Renal cortex interstitium (tissue), 11 donors: Measurements from ENCODE around the gene HOXC10. TPM values are rescaled to one million over a fixed set of nuclear protein-coding genes. Genes with fewer than 3 reads are reported as not detected.

ENCODE experiments used
- DNase-seq, 11 donors: peaks; one replicate each; pipeline ENCODE4 v3.0.0-alpha.2; 2013; ENCODE audit warnings: low read depth in 9 of 11, low spot score in 4 of 11; ENCODE audit errors: extremely low read depth in 1 of 11
- polyA plus RNA-seq, 3 donors: library from polyadenylated mRNA; unstranded; fragments of 120-200 nt; gene quantifications; one replicate each; pipeline ENCODE4 v1.2.1, GENCODE V29; 2013; ENCODE audit not compliant: insufficient read length in 3 of 3

The HOXC10 gene
- polyA plus RNA-seq, 3 donors: 65.1 to 76.9 (median 65.1) TPM

DNA sequence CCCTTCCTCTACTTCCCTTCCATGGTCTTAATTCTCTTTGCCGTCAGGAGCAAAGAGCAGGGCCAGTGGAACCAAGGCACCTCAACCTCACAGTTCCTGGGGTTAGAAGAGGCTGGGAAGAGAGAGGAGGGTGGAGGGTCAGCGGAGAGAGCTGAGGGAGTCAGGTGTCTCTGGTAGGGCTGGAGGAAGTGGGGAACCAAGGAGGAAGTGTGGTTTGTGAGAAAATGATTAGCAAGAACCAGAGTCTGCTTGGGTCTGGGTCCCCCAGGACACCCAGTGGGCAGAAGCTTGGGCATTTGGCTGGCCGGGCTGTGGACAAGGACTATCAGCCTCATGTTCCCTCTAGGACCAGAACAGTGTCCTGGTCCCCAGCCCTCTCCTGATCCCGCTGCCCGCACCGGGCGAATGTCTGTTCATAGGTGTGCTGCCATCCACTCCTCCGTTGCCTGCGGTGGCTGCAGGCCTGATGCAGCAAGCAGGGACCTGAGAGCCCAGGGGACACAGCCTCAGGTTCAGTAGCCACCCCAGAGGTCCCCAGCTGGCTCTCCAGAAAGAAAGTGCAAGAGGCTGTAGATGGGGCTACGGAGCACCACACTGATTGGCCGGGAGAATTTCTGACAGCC, 27.9 kb upstream of the HOXC10 start:
- no peak for DNase-seq

DNA sequence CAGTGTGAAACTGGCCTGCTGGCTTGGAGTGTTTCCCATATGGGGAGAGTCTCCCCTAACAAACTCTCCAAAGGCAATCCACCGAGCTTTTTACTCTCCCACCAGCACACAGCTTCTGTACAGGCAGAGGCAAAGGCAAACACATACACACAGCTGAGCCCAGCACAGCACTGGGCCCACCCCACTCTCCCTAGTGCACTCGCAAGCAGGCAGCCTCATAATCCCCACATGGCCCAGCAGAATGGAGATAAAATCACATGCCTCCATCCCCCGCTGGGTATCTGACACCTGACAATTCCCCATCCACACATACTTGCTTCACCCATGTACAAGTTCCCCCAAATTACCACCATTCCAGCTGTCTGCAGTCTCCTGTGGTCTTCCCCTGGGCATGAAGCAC, 26.8 kb upstream of the HOXC10 start:
- no peak for DNase-seq

DNA sequence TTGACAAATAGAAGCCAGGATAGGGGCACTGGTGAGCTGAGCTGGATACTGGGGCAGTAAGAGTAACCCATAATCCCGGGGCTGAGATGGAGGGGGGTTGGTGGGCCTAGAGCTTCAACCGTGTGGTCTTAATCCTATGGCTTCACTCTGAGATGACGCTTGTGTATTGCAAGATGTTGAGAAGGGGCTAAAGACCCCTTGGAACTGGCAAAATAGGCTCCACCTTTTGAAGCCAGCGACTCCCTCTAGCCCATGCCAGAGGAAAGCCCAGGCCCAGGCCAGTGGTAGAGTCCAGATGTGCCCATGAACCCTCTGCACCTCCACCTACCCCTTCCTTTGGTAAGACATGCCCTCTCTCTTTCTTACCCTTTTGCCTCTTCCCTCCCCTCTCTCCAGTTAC, 25.6 kb upstream of the HOXC10 start:
- no peak for DNase-seq

DNA sequence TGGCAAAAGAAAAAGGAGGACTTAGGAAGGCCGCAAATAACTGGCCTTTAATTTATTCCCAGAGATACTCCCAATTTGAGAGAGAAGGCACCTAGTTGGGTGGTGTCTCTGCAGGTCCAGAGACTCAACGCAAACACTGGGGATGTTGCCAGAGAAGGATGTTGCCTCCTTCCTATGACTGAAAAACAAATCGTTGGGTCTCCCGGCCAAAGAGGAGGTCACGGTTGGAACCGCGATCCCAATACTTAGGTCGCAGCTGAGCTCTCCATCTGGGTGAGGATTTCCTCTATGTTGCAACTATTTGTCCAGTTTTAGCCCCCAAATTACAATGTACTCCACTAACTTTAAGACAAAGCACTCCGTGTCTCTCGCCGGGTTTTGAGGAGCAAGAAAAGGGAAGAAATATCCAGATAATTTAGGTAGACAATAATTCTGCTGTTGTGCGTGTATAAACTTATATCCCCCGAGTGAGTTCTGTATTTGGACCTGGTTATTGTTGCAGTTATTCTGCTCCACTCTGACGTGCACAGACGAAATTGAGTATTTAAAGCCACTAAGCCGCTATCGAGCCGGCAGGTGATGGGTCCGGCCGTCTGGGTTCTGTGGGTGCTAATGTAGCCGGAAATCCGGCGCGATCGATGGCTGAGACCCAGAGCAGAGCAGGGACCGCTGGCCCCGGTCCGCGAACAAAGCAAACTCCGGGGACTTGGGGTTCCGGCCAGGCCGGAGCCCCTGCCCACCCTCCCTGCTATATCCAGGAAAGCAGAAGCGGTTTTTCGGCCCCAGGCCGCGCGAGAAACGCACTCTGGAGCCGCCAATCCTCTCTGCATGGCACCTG, 24.5 kb upstream of the HOXC10 start:
- DNase-seq: no peak

DNA sequence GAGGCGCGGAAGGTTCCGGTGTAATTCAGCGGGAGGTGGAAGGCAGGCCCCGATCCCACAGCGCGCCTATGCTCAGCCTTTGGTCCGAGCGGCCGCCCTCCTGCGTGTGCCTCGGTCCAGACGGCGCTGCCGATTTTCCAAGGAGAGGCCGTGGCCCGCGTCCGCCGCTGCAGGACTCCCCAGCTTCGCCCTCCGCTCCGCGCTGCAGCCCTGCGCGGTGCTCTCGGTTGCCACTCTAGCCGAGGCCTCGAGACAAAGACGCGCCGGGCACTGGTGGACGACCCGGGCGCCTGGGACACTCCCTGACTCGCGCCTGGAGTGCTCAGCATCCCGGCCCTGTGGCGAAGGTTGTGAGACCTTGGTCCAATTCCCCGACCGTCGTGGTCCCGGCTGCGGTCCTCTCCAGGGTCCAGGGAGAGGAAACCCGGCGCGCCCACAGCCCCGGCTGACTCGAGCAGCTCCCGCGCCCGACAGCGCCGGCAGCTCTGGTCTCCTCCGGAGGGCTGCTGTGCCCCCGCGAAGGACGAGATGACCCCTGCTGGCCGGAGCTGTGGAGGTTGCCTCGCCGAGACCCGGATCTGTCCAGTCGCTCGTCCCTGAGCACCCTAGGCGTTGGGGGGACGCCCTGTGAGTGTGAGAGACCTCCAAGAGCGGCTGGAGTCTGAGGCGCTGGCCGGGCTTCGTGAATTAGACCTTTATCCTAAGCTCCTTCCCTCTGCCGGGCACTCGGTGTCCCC, 23.8 kb upstream of the HOXC10 start:
- no peak for DNase-seq

DNA sequence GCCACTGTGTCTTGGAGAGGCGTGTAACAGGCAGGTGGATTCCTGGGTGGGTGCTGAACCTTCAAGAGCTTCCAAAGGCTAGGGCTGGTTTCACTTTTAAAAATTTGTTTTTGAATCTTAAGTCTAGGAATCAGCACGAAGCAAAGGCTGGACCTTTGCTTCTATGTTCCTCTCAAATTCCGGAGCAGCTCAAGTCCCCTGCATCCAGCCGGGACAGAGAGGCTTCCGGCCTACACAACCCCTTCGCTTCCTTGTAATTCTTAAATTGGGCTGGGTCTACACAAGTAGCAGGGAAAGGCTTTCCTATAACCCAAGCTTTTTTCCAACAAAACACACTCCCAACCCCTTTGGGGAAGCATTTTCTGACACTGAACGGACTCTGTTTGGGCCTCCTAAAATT, 21.9 kb upstream of the HOXC10 start:
- no peak for DNase-seq

DNA sequence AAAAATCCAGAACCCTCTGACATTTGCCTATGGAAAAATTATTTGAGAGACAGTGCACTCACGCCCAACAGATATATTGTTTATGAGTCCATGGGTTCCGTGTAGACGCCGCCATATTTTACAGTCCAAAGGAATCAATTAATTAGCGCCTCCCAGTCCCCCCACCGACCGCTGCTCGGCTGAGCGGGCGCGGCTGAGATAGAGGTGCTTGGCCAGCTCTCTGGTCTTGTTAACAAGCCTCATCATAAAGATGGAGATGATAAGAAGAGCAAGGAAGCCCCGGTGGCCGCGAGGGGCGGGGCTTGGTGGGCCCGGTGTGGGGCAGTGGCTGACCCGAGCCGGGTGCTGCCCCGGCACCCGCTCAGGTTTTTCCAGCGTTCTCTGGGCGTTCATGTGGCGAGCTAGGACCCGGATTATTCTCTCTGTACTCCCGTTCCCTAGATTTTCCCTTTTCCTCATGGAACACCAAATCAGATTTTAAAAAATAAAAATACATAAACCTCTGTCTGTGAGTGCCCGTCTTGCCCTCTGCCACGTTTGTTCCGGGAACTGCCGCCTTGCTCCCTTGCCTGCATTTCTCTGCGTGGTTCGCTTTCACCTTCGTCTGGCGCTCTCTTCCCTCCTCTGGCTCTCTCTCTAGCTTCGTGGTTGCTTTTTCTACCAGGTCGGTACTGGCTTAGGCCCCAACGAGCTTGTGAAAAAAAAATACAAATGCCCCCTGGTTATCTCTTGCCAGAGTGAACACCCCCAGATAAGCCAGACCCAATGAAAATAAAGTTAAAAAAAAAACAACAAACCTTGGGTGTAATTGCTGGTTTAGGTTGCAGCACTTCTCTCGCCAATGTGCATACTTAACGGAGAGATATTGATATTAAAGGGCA, 21.3 kb upstream of the HOXC10 start:
- DNase-seq: no peak

DNA sequence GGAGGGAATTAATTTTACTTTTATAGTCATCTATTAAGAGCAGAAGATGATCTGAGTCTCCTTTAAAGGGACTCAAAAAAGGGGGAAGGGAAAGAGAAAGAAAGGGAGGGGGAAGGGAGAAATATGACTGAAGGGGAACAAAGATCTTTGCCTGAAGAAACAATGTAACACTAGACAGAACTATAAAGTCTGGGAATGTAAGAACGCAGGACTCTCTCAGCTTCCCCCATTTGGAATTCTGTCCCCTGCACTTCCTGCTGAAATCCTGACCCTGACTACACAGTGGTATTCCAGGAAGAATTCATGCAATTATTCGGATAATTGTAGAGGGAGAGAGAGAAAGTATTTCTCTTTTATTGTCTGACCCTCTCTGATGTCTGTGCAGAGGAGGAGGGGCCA, 20.6 kb upstream of the HOXC10 start:
- no peak for DNase-seq

DNA sequence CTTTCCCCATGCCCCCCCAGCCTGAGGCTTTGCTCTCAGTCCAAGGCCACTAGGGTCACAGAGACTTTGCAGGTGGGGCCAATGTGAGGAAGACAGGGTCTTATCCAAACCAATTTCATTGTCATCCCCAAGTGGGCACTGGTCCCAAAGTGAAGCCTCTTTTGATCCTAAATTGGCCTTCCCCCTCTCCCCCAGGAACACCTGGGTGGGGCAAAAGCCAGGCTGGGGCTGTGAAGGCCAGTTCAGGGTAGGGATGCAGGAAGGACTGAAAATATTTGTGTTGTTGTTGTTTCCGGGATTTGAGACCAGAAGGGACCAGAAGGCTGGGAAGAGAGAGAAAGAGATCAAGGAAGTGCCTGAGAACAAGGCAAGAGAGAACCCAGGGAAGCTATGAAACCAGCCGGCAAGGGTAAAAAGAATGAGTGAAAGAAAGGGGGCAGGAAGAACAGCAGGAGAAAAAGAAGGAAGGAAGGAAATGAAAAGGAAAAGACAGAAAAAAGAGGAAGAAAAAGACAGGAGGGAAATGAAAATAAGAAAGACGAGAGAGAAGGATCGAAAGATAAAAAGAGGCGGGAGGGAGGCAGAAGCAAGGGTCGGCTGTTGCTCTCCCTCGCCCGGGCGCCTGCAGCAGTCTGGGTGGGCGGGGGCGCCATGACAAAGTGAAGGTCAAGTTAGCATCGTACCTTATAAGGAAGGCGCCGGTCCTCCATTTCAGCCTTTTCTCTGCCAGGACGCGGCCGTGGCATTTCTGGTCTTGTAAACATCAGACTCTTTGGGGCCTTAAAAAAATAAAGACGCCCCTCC, 19.5 kb upstream of the HOXC10 start:
- DNase-seq: no peak

DNA sequence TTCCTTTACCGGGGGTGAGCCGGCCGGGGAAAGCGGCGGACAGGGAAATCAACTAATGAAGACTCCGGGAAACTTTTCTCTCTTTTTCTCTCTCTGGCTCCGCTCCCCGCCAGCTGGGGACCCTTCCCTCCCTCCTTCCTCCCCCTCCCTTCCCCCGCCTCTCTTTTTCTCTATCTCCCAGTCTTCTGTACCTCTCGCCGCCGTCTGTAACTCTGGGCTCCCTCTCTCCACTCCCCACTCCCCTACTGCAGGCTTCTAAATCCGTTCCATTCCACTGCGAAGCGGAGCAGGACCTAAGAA, 18.9 kb upstream of the HOXC10 start:
- DNase-seq: no peak

DNA sequence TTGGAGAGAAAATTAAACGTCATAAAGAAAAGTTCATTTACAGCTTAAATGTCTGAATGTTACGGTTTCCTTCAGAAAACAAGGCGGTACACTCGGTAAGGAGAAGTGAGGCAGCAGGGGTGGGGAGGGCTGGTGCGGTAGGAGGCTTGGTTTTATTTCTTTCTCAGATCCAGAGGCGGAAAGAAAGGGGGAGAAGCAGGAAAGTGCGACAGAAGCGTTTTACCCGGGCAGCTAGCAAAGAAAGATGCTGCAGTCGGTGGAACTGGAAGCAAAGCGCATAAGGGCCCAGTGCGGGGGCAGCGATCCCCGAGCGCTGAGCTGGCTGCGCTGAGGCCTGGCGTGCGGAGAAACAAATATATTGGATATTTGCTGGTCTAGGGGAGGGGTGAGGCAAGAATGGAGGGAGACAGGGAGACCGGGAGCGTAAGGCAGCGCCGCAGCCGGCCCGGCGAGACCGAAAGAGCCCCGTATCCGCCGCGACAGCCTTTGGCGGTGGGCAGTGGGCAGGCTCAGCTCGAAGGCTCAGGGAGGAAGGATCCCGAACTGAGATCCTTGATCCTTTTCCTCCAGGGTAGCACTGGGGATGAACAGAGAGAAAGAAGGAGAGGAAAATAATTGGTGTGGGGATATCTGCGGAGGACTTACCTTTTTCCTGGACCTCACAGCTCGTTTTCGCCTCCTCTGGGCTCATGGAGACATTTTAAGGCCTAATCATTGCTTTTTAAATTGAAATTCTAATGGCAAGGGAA, 18.4 kb upstream of the HOXC10 start:
- no peak for DNase-seq

DNA sequence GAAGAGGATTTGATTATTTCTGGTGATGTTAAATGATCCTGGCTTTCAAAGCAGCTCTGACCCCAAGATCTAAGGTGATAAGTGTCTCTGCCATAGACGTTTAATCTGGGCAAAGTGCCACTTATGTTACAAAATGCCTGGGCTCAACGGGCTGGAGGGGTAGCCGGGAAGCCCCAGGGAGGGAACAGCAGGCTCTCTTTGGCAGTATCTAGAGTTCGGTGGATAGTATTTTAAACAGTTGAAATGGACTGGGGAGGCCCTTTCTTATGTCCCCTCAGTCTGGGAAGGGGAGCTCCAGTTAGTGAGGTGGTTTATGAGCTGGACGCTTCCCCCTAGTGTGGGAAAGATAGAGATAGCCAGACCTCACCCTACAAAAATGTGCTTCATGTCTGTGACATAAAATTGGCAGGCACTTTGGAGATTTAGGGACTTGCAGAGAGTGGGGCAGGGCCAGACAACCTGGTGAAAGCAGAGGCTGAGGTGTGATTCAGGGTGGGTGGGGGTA, 17.5 kb upstream of the HOXC10 start:
- no peak for DNase-seq

DNA sequence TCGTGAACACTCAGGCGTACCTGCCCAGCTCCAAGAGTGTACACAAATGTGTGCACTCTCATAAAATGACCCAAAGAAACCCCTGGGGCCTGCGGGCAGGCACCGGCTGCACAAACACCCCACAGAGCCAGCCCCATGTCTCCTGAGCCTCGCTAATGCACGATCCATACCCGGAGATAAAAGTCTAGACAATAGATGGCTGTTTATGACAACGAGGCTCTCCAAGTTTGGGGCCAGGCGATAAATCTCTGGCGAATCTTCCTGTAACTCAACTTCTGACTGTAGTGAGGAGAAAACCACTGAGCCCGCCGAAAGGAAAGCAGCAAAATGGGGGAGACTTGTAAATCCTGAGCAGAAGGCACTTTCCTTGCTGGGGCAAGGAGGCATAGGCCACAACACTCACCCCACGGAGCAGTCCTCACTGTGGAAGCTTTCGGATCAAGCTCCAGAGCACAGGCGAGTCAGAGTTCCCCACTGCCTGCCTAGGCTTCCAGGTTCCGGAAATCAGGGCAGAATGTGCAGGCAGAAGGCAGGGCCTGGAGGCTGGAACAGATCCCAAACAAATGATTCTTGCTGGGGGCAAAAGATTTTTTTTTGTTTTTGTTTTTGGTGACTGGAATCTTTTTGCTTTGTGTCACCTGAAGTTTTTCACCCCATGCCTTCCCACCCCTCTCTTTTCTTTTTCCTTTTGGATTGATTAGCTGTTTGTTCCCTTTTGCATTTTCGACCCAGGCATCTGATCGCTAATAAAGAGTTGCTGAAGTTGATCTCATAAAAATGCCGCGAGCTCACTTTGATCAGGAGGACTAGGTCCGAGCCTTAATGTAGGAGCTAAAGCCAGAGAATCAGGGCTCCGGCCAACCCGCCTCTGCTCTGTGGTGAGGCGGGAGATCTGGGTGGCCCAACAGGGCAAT, 16.5 kb upstream of the HOXC10 start:
- DNase-seq: no peak

DNA sequence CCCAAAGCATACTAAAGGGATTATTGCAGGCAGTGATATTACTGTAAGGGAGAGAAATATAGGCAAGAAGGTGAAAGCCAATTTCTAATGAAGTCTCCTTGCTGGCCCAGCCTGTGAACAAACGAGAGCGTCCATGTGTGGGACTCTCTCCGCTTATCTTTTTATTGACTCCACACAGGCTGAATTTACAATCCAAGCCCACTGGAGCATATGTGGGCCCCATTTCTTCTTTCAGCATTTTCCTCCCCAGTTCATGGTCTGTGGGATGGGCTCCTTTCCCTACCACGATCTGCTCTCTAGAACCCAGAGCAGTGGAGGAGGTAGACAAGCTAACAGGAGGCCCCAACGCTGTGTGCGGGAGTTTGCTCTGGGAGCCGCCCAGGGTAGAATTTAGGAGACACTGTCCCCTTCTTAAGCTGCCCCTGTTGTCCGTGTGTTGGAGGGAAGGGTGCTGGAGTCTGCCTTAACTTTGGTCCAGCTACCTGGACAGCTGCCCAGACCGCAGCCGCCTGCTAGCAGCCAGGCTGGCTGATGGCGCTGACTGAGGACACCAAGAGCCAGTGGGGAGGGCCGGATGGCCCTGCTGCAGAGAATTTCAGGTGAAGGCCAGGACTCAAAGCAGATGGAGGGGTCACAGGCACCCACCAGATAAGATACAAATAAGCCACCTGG, 15.2 kb upstream of the HOXC10 start:
- no peak for DNase-seq

DNA sequence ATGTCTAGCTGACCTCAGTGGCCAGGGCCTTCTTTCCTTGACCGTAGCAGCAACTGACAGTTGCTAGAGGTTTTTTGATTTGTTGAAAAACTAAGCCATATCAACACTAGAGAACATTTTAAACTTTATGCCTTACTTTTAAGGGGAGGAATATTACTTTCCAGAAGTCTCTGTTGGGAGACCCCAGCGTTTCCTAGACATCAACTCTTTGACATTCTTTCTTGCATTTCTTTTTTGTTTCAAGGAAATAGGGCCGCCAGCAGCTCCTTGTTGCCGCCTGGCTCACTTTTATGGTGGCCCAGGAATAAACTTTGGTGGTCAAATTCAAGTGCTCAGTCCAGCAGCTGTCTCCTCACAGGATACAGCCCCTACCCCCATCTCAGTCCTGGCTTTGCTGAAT, 14.5 kb upstream of the HOXC10 start:
- no peak for DNase-seq

DNA sequence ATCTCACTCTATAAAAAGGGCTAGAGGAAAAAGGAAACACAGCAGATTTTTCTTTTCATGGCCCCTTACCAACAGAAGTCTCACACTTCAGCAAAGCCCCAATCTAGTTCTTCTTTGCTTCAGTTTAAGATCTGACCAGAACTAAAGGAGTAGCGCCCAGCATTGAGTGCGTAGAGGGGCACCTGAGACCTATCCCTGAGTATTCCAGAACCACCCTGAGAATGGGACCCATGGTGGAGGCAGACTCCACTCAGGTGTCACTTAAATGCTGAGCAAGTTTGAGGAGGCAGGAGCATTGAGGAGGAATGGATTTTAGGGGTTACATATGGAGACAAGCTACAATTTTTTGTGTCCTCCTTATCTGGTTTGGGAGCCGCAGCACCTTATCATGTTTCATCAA, 13.8 kb upstream of the HOXC10 start:
- DNase-seq: no peak
